LNCaP clone FGC (cell line): ENCODE measurements around the gene ZNF70.

Source experiments
- DNase-seq: peaks from one replicate; pipeline ENCODE4 v3.0.0-alpha.2; 2011; ENCODE audit warnings: low read depth
- H3K4me3 ChIP-seq: 2 replicates; pipeline ENCODE4 v1.5.1; 2011; ENCODE audit warnings: mild to moderate bottlenecking, low read depth, low read length, control low read depth
- CTCF ChIP-seq: IDR thresholded peaks from 2 replicates; pipeline ENCODE4 v1.5.1; 2012; ENCODE audit warnings: mild to moderate bottlenecking; ENCODE audit not compliant: control insufficient read depth, insufficient read depth; ENCODE audit errors: extremely low read depth

The ZNF70 gene

GRCh38 chr22:23767303-23767672 is 16.4 kb upstream of the ZNF70 start:
- TF ChIP-seq CTCF = no peak
- H3K4me3 ChIP-seq = peak overlapping the region; percentile 87
- DNase-seq = no peak

GRCh38 chr22:23764899-23765881 is 14.3 kb upstream of the ZNF70 start:
- no peak overlapping the region for H3K4me3 ChIP-seq
- TF ChIP-seq CTCF = no peak
- no peak for DNase-seq

GRCh38 chr22:23763954-23764353 is 13.0 kb upstream of the ZNF70 start:
- H3K4me3 ChIP-seq = no peak overlapping the region
- DNase-seq = no peak
- TF ChIP-seq CTCF = no peak

- H3K4me3 ChIP-seq = no peak overlapping the region
- no peak for DNase-seq
- no peak for TF ChIP-seq CTCF
Measured at GRCh38 chr22:23763579-23763945, 12.7 kb upstream of the ZNF70 start.

- DNase-seq = no peak
- no peak for TF ChIP-seq CTCF
- H3K4me3 ChIP-seq = no peak within 1 kb of the TSS
Measured at GRCh38 chr22:23762842-23763578, 12.1 kb upstream of the ZNF70 start, which contains the start of gene C22orf15. TSS of gene C22orf15 (plus strand) at chr22:23762990. CDS start at chr22:23763307, 317 bp downstream.

GRCh38 chr22:23760056-23760455 is 9.1 kb upstream of the ZNF70 start:
- DNase-seq = no peak
- no peak for TF ChIP-seq CTCF
- no peak overlapping the region for H3K4me3 ChIP-seq
